ENCODE measurements around the gene DEK. TPM values are rescaled to one million over a fixed set of nuclear protein-coding genes. Genes with fewer than 3 reads are reported as not detected.
A peak's percentile ranks its signal among the peaks of the same experiment; 100 is the strongest.

The DEK gene
- total and polyA plus RNA-seq, 2 experiments from 2014 or later: 101 to 116 TPM

DNA sequence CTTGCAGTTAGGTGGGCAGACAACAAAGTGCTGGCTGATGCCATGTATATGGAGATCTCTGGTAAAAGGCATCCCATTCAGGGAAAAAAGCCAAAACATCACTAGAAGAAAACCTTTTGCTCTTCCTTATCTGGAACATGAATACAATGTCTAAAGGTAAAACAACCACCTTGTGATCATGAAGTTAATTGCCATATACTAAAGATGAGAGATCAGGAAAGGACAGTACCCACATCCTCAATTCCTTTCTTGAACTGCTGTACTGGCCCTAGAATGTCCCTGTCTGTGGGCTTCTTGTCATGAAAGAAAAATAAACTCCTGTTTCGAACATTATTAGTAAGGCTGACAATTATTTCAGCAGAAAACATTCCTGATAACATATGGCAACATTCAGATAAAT lies 19.3 kb downstream of the DEK start:
- Histone ChIP-seq H3K79me2 (ENCODE audit: insufficient read depth) (peaks cover 96% of the 10 kb centered on the region), H3K4me2 (ENCODE audit: unreplicated experiment) (no peak overlapping the region), H3F3A (ENCODE audit: insufficient read depth) (peaks cover 27% of the 10 kb centered on the region; the same call in 1 of the 2 replicates), H3K4me3 (no peak overlapping the region), H3K27ac (no peak overlapping the region), H3K9me3 (ENCODE audit: low read depth) (no peaks in the 10 kb centered on the region), H4K20me1 (ENCODE audit: insufficient read depth) (no peaks in the 10 kb centered on the region), H3K36me3 (ENCODE audit: low read depth) (peaks cover 56% of the 10 kb centered on the region), H3K9ac (no peak overlapping the region), H3K27me3 (replicated peaks; ENCODE audit: insufficient read depth) (no peaks in the 10 kb centered on the region), H3K9me2 (ENCODE audit: insufficient read depth) (no peaks in the 10 kb centered on the region), H2AFZ (no peak overlapping the region), H3K4me1 (ENCODE audit: insufficient read depth) (peaks cover 16% of the 10 kb centered on the region)
- in situ Hi-C loops (cut with MboI): no loop called here
- no peak for DNase-seq
- WGBS, 2 experiments (ENCODE audit: low coverage in 1 of 2, low lambda C conversion rate in 2 of 2, missing lambda C conversion rate in 2 of 2): 100% methylated on average over 1 of the region's 1 CpG
- TF ChIP-seq EZH2phosphoT487 (IDR thresholded peaks at IDR 0.05; ENCODE audit: insufficient read depth, low read depth): no peak

- Histone ChIP-seq H3K4me2 (ENCODE audit: unreplicated experiment) (no peak overlapping the region), H3K4me1 (ENCODE audit: insufficient read depth) (peaks cover 16% of the 10 kb centered on the region), H3K4me3 (no peak overlapping the region), H3F3A (ENCODE audit: insufficient read depth) (peaks cover 27% of the 10 kb centered on the region; the same call in 1 of the 2 replicates), H3K36me3 (ENCODE audit: low read depth) (peaks cover 50% of the 10 kb centered on the region), H3K79me2 (ENCODE audit: insufficient read depth) (peaks cover 96% of the 10 kb centered on the region), H3K27me3 (replicated peaks; ENCODE audit: insufficient read depth) (no peaks in the 10 kb centered on the region), H3K27ac (no peak overlapping the region), H3K9ac (no peak overlapping the region), H4K20me1 (ENCODE audit: insufficient read depth) (no peaks in the 10 kb centered on the region), H3K9me2 (ENCODE audit: insufficient read depth) (no peaks in the 10 kb centered on the region), H3K9me3 (ENCODE audit: low read depth) (no peaks in the 10 kb centered on the region), H2AFZ (no peak overlapping the region)
- no peak for DNase-seq
- TF ChIP-seq EZH2phosphoT487 (IDR thresholded peaks at IDR 0.05; ENCODE audit: insufficient read depth, low read depth) (no peak), EZH2 (IDR thresholded peaks at IDR 0.05; ENCODE audit: insufficient read depth, poor library complexity, severe bottlenecking) (no peak)
- in situ Hi-C loops (cut with MboI): no loop called here
- WGBS, 2 experiments (ENCODE audit: low coverage in 1 of 2, low lambda C conversion rate in 2 of 2, missing lambda C conversion rate in 2 of 2): 96 to 100% methylated on average over 2 of the region's 2 CpGs
Observed at GRCh38 chr6:18244251-18244650, 20.1 kb downstream of the DEK start.

DNA sequence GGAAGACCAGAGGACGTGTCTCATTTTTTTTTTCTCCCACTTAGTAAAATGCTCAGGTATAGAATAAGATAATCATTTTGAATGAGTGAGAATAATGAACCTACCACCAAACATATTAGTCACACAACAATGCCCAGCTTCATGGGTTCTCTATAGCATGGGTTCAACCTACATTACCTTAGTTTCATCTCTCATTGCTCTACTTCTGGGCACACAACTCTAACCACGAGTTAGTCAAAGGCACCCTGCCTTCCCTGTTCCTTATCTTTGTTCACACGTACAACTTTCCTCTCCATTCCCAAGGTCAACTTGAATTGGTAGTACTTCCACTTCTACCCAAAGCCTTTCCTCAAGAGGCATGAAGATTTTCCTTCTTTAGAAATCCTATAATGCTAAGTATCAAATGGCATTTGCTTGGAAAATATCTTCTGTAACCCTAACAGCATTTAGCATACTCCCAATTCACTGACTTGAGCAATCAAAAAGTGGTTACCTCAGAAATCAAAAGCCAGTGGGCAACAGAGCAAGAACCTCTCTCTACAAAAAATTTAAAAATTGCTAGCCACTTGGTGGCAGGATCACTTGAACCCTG lies 20.9 kb downstream of the DEK start:
- H3K79me2 ChIP-seq (ENCODE audit: insufficient read depth): peaks cover 96% of the 10 kb centered on the region

DNA sequence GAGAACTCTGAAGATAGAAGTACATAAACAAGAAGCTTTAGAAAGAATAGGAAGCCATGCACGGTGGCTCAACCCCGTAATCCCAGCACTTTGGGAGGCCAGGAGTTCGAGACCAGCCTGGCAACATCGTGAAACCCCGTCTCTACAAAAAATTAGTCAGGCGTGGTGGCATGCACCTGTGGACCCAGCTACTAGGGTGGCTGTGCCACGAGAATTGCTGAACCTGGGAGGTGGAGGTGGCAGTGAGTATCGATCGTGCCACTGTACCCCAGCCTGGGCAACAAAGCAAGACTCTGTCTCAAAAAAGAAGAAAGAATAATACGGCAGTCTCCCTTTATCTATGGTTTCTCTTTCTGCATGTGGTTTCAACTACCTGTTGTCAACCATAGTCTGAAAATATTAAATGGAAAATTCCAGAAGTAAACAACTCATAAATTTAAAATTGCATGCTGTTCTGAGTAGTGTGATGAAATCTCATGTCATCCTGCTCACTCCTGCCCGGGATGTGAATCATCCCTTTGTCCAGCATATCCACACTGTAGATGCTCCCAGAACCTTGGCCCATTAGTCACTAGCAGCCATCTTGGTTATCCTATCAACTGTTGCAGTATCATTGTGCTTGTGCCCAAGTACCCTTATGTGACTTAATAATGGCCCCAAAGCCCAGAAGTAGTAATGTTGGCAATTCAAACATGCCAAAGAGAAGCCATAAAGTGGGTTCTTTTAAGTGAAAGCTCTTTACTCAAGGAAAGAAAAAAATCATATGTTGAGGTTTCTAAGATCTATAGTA lies 22.1 kb downstream of the DEK start:
- Histone ChIP-seq H3K9ac (peak overlapping the region; percentile 29), H3K9me2 (ENCODE audit: insufficient read depth) (no peaks in the 10 kb centered on the region), H3K4me1 (ENCODE audit: insufficient read depth) (peaks cover 16% of the 10 kb centered on the region), H3K9me3 (ENCODE audit: low read depth) (no peaks in the 10 kb centered on the region), H4K20me1 (ENCODE audit: insufficient read depth) (no peaks in the 10 kb centered on the region), H3K36me3 (ENCODE audit: low read depth) (peaks cover 46% of the 10 kb centered on the region; the same call in 1 of the 2 replicates), H3K27ac (peak overlapping the region; percentile 76), H3F3A (ENCODE audit: insufficient read depth) (peaks cover 27% of the 10 kb centered on the region; the same call in 1 of the 2 replicates), H3K79me2 (ENCODE audit: insufficient read depth) (peaks cover 95% of the 10 kb centered on the region), H3K4me3 (no peak overlapping the region), H3K27me3 (replicated peaks; ENCODE audit: insufficient read depth) (no peaks in the 10 kb centered on the region), H3K4me2 (ENCODE audit: unreplicated experiment) (peak overlapping the region; percentile 2), H2AFZ (no peak overlapping the region; the same call in 1 of the 2 replicates)
- TF ChIP-seq EZH2 (IDR thresholded peaks at IDR 0.05; ENCODE audit: insufficient read depth, poor library complexity, severe bottlenecking) (no peak), EZH2phosphoT487 (IDR thresholded peaks at IDR 0.05; ENCODE audit: insufficient read depth, low read depth) (no peak)
- 78 to 81% methylated on average over 11 of the region's 11 CpGs for WGBS, 2 experiments (ENCODE audit: low coverage in 1 of 2, low lambda C conversion rate in 2 of 2, missing lambda C conversion rate in 2 of 2)
- DNase-seq: peak; percentile 92
- in situ Hi-C loops (cut with MboI): no loop called here

More for the DNA sequence above, 20.9 kb downstream of the DEK start:
- H3K36me3 ChIP-seq (ENCODE audit: low read depth): peaks cover 44% of the 10 kb centered on the region
- H3K27me3 ChIP-seq (replicated peaks; ENCODE audit: insufficient read depth): no peaks in the 10 kb centered on the region
- no peak overlapping the region for H3K9ac ChIP-seq
- H2AFZ ChIP-seq: no peak overlapping the region
- H4K20me1 ChIP-seq (ENCODE audit: insufficient read depth): no peaks in the 10 kb centered on the region
- WGBS, 2 experiments (ENCODE audit: low coverage in 1 of 2, low lambda C conversion rate in 2 of 2, missing lambda C conversion rate in 2 of 2): 96 to 100% methylated on average over 3 of the region's 3 CpGs
- H3K4me2 ChIP-seq (ENCODE audit: unreplicated experiment): no peak overlapping the region
- TF ChIP-seq EZH2 (IDR thresholded peaks at IDR 0.05; ENCODE audit: insufficient read depth, poor library complexity, severe bottlenecking) (no peak), EZH2phosphoT487 (IDR thresholded peaks at IDR 0.05; ENCODE audit: insufficient read depth, low read depth) (no peak)
- peak overlapping the region; percentile 76 for H3K27ac ChIP-seq
- H3K4me1 ChIP-seq (ENCODE audit: insufficient read depth): peaks cover 16% of the 10 kb centered on the region
- no peak overlapping the region for H3K4me3 ChIP-seq
- peaks cover 27% of the 10 kb centered on the region; the same call in 1 of the 2 replicates for H3F3A ChIP-seq (ENCODE audit: insufficient read depth)
- in situ Hi-C loops (cut with MboI): no loop called here
- no peaks in the 10 kb centered on the region for H3K9me3 ChIP-seq (ENCODE audit: low read depth)
- DNase-seq: no peak
- H3K9me2 ChIP-seq (ENCODE audit: insufficient read depth): no peaks in the 10 kb centered on the region
